Spleen (tissue), 11 donors: Measurements from ENCODE around the gene NKX2-4. TPM values are rescaled to one million over a fixed set of nuclear protein-coding genes. Genes with fewer than 3 reads are reported as not detected.
A peak's percentile ranks its signal among the peaks of the same experiment; 100 is the strongest.
"Not testable (repeated sequence)": the region's sequence is repeated elsewhere in the genome, so short reads cannot be mapped to it uniquely, and the experiment has no call there.

Source experiments
- DNase-seq: peaks from one replicate; pipeline ENCODE4 v3.0.0-alpha.2; 2020
- H3K27ac ChIP-seq, 8 donors: fragments of 200-600 bp; sonication (generic) in 7 of 8; 1 replicate in 4 of 8; 2 replicates in 4 of 8; pipeline versions ENCODE4 v1.5.0 to v1.8.0; 2016 to 2021; ENCODE audit warnings: inconsistent platforms in 4 of 8, mild to moderate bottlenecking in 4 of 8, moderate library complexity in 1 of 8
- H3K27me3 ChIP-seq, 7 donors: fragments of 200-600 bp; sonication (generic) in 6 of 7; replicated peaks in 1 of 7; 1 replicate in 4 of 7; 2 replicates in 3 of 7; pipeline versions ENCODE4 v1.5.0 to v1.8.0; 2016 to 2021; ENCODE audit warnings: inconsistent platforms in 3 of 7, mild to moderate bottlenecking in 1 of 7
- H3K36me3 ChIP-seq, 6 donors: fragments of 200-600 bp; sonication (generic) in 5 of 6; 1 replicate in 4 of 6; 2 replicates in 2 of 6; pipeline versions ENCODE4 v1.5.0 to v1.8.0; 2016 to 2021; ENCODE audit warnings: inconsistent platforms in 2 of 6
- H3K4me1 ChIP-seq, 6 donors: fragments of 200-600 bp; sonication (generic) in 5 of 6; 1 replicate in 3 of 6; 2 replicates in 3 of 6; pipeline versions ENCODE4 v1.5.0 to v1.8.0; 2016 to 2021; ENCODE audit warnings: inconsistent platforms in 3 of 6
- H3K4me3 ChIP-seq, 8 donors: fragments of 200-600 bp; sonication (generic) in 7 of 8; 1 replicate in 4 of 8; 2 replicates in 4 of 8; pipeline versions ENCODE4 v1.5.0 to v1.8.0; 2016 to 2021; ENCODE audit warnings: inconsistent platforms in 4 of 8, mild to moderate bottlenecking in 4 of 8, moderate library complexity in 2 of 8
- H3K9me3 ChIP-seq, 8 donors: fragments of 200-600 bp; sonication (generic) in 7 of 8; 1 replicate in 4 of 8; 2 replicates in 4 of 8; pipeline versions ENCODE4 v1.5.0 to v1.8.0; 2016 to 2021; ENCODE audit warnings: inconsistent platforms in 4 of 8
- POLR2A ChIP-seq, 3 donors: fragments of 450-650 bp; IDR thresholded peaks; one replicate each; pipeline ENCODE4 v1.5.1; 2017; ENCODE audit warnings: antibody characterized with exemption in 3 of 3, mild to moderate bottlenecking in 1 of 3
- POLR2AphosphoS5 ChIP-seq, 3 donors: sonication (generic); formaldehyde crosslinking; IDR thresholded peaks; one replicate each; pipeline ENCODE4 v1.5.1; 2017; ENCODE audit warnings: antibody characterized with exemption in 3 of 3
- WGBS, 5 donors: extraction: QIAGEN DNeasy Blood & Tissue Kit in 3 of 5; methylation state at CpG; one replicate each; pipeline versions ENCODE4 v1.1.5 to v1.1.7; 2013 to 2018; 5-methylcytosine and 5-hydroxymethylcytosine counted together
- intact Hi-C: fragments of 100-400 bp; cut with DNase I; formaldehyde crosslinking; loops from one replicate; pipeline ENCODE4 v1.15.0; 2023; ENCODE audit warnings: low total_unique reads
- polyA plus RNA-seq, 3 donors: library from polyadenylated mRNA; stranded (reverse); fragments of 200-250 nt; gene quantifications; one replicate each; pipeline ENCODE4 v1.2.1, GENCODE V29; 2013
- total RNA-seq, 7 donors: library from RNA; depleted of rRNA in 3 of 7; stranded (reverse); fragments of >200 nt in 3 of 7; fragmentation: NEBNext Ultra II Directional in 4 of 7; extraction: Animal tissue kit (Norgen Biotek cat#: 25700) in 4 of 7; gene quantifications; one replicate each; pipeline versions ENCODE4 v1.1.0 to v1.2.1, GENCODE V29; 2016 to 2021
- TF ChIP-seq, protein P1 (sequence below), 11 experiments: fragments of 200-600 bp in 7 of 11; fragments of 450-650 bp in 4 of 11; sonication (generic) in 4 of 11; IDR thresholded peaks in 8 of 11; conservative IDR thresholded peaks in 3 of 11; 1 replicate in 7 of 11; 2 replicates in 4 of 11; pipeline versions ENCODE4 v1.4.0 to v1.8.0; 2016 to 2021; ENCODE audit warnings: antibody characterized with exemption in 11 of 11, inconsistent platforms in 4 of 11, mild to moderate bottlenecking in 1 of 11
- donor health status: healthy with polysubstance abuse.
- donor health status: DM: no; HTN: no; CAD: no; lungs with moderate emphysema.
- donor health status: DM: no; HTN: no; CAD: no.
- donor health status: Bipolar disorder and iron deficiency.
- donor health status: healthy.
- donor health status: DM: no; HTN: no; CAD: no.
- donor health status: DM: yes; HTN: yes; CAD: no.

The NKX2-4 gene
- total and polyA plus RNA-seq, 10 donors, result not detected

DNA sequence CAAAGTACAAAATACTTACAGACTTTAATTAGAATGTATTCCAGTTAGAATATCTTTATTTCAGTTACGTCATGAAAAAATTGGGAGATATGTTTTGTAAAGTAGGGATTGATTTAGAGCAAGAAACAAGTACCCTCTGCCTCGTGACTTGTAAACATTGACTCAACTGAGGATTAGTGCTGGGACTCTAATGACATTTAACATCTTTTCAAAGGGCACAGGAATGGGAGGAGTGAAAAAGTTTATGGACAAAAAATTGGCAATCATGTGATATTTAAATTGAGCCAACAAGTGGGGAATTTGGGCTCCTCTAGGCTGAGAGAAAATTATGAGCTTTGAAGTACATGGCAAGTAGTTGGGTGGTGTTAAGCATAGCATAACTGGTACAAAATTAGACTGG is 25.3 kb downstream of the NKX2-4 start:
- Histone ChIP-seq H3K4me1 (peaks cover 0 to 10% (median 0%) of the 10 kb centered on the region in 6 donors), H3K27ac (no peak overlapping the region), H3K4me3 (no peak overlapping the region), H3K36me3 (peaks cover 0 to 82% (median 39%) of the 10 kb centered on the region in 6 donors), H3K9me3 (no peaks in the 10 kb centered on the region), H3K27me3 (no peaks in the 10 kb centered on the region)
- 90 to 98% (median 94%) methylated on average over 2 of the region's 2 CpGs for WGBS, 5 donors
- no peak for DNase-seq
- TF ChIP-seq POLR2AphosphoS5 (IDR thresholded peaks at IDR 0.05), result no peak
- no peak for TF ChIP-seq POLR2A (IDR thresholded peaks at IDR 0.05)
- TF ChIP-seq, protein P1, sequence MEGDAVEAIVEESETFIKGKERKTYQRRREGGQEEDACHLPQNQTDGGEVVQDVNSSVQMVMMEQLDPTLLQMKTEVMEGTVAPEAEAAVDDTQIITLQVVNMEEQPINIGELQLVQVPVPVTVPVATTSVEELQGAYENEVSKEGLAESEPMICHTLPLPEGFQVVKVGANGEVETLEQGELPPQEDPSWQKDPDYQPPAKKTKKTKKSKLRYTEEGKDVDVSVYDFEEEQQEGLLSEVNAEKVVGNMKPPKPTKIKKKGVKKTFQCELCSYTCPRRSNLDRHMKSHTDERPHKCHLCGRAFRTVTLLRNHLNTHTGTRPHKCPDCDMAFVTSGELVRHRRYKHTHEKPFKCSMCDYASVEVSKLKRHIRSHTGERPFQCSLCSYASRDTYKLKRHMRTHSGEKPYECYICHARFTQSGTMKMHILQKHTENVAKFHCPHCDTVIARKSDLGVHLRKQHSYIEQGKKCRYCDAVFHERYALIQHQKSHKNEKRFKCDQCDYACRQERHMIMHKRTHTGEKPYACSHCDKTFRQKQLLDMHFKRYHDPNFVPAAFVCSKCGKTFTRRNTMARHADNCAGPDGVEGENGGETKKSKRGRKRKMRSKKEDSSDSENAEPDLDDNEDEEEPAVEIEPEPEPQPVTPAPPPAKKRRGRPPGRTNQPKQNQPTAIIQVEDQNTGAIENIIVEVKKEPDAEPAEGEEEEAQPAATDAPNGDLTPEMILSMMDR (IDR thresholded peaks at IDR 0.05 in 8 of 11, conservative IDR thresholded peaks at IDR 0.05 in 3 of 11), result no peak
- intact Hi-C loops, result no loop called here

DNA sequence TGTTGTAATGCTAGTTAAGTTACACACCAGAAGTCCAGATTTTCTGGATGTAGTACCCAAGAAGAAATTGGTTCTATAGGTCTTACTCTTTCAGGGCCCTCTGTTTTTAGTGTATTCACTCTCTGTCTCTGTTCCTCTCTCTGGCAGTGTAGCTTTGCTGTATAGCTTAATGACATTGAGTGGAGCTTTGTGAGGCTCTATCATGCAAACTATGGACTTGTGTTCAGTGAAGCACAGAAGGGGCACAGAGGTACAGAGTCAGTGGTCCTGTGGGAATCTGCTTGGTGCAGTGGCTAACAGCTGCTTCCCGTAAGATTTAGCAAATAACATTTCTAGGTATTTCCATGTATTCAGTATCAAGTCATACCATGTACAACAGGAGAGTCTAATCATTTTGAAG is 26.1 kb downstream of the NKX2-4 start:
- WGBS, 5 donors, result 92 to 100% (median 97%) methylated on average over 1 of the region's 1 CpG
- Histone ChIP-seq H3K36me3 (peaks cover 0 to 82% (median 47%) of the 10 kb centered on the region in 6 donors), H3K9me3 (no peaks in the 10 kb centered on the region), H3K27me3 (no peaks in the 10 kb centered on the region), H3K4me3 (no peak overlapping the region), H3K4me1 (peaks cover 0 to 10% (median 0%) of the 10 kb centered on the region in 6 donors), H3K27ac (no peak overlapping the region)
- intact Hi-C loops, result no loop called here
- TF ChIP-seq POLR2A (IDR thresholded peaks at IDR 0.05) (no peak), POLR2AphosphoS5 (IDR thresholded peaks at IDR 0.05) (no peak)
- TF ChIP-seq, protein P1 (IDR thresholded peaks at IDR 0.05 in 8 of 11, conservative IDR thresholded peaks at IDR 0.05 in 3 of 11), result no peak
- DNase-seq, result no peak

DNA sequence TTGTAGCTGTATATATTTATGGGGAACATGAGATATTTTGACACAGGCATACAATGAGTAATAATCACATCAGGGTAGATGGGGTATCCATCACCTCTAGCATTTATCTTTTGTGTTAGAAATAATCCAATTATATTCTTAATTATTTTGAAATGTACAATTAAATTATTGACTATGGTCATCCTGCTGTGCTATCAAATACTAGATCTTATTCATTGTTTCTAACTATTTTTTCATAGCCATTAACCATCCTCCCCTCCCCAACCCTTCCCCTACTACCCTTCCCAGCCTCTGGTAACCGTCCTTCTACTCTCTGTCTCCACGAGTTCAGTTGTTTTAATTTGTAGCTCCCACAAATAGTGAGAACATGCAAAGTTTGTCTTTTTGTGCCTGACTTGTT is 28.5 kb downstream of the NKX2-4 start:
- Histone ChIP-seq H3K27me3 (no peaks in the 10 kb centered on the region), H3K4me1 (peaks cover 0 to 6% (median 0%) of the 10 kb centered on the region in 6 donors), H3K4me3 (no peak overlapping the region), H3K27ac (no peak overlapping the region), H3K36me3 (peaks cover 0 to 93% (median 56%) of the 10 kb centered on the region in 6 donors), H3K9me3 (no peaks in the 10 kb centered on the region)
- intact Hi-C loops, result no loop called here
- TF ChIP-seq POLR2A (IDR thresholded peaks at IDR 0.05) (no peak), POLR2AphosphoS5 (IDR thresholded peaks at IDR 0.05) (no peak)
- TF ChIP-seq, protein P1 (IDR thresholded peaks at IDR 0.05 in 8 of 11, conservative IDR thresholded peaks at IDR 0.05 in 3 of 11), result no peak
- WGBS, 5 donors, result 46 to 95% (median 48%) methylated on average over 2 of the region's 2 CpGs
- no peak for DNase-seq

DNA sequence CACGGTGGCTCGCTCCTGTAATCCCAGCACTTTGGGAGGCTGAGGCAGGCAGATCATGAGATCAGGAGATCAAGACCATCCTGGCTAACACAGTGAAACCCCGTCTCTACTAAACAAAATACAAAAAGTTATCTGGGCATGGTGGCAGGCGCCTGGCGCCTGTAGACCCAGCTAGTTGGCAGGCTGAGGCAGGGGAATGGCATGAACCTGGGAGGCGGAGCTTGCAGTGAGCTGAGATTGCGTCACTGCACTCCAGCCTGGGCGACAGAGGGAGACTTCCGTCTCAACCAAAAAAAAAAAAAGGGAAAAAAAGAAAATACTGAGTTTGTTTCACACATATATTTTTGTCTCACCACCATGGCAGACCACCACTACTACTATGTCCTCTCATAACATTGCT is 31.1 kb downstream of the NKX2-4 start:
- H3K27me3 ChIP-seq, DNase-seq, H3K4me3 ChIP-seq, H3K4me1 ChIP-seq, H3K27ac ChIP-seq, H3K9me3 ChIP-seq, intact Hi-C loops: not testable (repeated sequence)
- 79 to 91% (median 85%) methylated on average over 7 to 9 of the region's 9 CpGs for WGBS, 5 donors
- peak in 1 of 3 donors; percentile 22 for TF ChIP-seq POLR2AphosphoS5 (IDR thresholded peaks at IDR 0.05)
- peaks cover 0 to 96% (median 57%) of the 10 kb centered on the region in 6 donors for H3K36me3 ChIP-seq

DNA sequence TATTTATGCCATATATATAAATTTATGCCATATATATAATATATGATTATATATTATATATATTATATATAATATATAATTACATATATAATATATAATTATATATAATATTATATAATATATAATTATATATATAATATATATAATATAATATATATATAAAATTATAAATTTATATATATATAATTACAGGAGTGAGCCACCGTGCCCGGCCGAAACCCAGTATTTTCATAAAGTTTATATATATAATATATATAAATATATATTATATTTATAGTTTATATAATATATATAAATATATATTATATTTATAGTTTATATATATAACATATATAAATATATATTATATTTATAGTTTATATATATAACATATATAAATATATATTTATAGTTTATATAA is 31.6 kb downstream of the NKX2-4 start:
- TF ChIP-seq, protein P1 (IDR thresholded peaks at IDR 0.05 in 8 of 11, conservative IDR thresholded peaks at IDR 0.05 in 3 of 11), result no peak
- intact Hi-C loops, result no loop called here
- no peaks in the 10 kb centered on the region for H3K27me3 ChIP-seq
- H3K4me3 ChIP-seq, result no peak overlapping the region
- peaks cover 0 to 94% (median 54%) of the 10 kb centered on the region in 6 donors for H3K36me3 ChIP-seq
- H3K9me3 ChIP-seq, result no peaks in the 10 kb centered on the region
- peaks cover 0 to 14% (median 9%) of the 10 kb centered on the region in 6 donors for H3K4me1 ChIP-seq
- DNase-seq, result no peak
- H3K27ac ChIP-seq, result no peak overlapping the region
- WGBS, 5 donors, result 96 to 99% (median 98%) methylated on average over 3 of the region's 3 CpGs
